Suprapubic skin (tissue), 3 donors: Measurements from ENCODE around the gene RAPGEF2.

Experiments used
- POLR2AphosphoS5 ChIP-seq, 3 donors: sonication (generic); formaldehyde crosslinking; IDR thresholded peaks; one replicate each; pipeline ENCODE4 v1.6.1; 2017; ENCODE audit warnings: antibody characterized with exemption in 3 of 3
- TF ChIP-seq, protein P1 (sequence below), 2 donors: fragments of 200-600 bp in 1 of 2; fragments of 450-650 bp in 1 of 2; sonication (generic) in 1 of 2; IDR thresholded peaks; one replicate each; pipeline ENCODE4 v1.5.1; 2016 to 2019; ENCODE audit warnings: antibody characterized with exemption in 2 of 2, mild to moderate bottlenecking in 1 of 2, moderate library complexity in 1 of 2

DNA sequence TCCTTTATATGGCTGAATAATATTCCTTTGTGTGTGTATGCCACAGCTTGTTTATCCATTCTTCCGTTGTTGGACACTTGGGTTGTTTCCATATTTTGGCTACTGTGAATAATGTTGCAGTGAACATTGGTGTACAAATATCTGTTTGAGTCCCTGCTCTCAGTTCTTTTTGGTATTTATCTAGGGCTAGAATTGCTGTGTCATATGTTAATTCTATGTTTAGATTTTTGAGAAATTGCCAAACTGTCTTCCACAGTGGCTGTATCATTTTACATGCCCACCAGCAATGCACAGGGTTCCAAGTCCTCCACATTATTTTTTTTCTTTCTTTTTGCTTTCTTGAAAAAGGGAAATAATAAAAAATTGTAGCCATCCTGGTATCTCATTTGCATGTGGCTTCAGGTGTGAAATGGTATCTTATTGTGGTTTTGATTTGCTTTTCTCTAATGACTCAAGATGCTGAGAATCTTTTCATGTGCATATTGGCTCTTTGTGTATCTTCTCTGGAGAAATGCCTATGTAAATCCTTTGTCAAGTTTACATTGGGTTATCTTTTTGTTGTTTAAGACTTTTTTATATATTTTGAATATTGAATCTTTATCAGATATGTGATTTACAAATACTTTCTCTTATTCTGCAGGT, 129.7 kb downstream of the RAPGEF2 start:
- TF ChIP-seq, protein P1, sequence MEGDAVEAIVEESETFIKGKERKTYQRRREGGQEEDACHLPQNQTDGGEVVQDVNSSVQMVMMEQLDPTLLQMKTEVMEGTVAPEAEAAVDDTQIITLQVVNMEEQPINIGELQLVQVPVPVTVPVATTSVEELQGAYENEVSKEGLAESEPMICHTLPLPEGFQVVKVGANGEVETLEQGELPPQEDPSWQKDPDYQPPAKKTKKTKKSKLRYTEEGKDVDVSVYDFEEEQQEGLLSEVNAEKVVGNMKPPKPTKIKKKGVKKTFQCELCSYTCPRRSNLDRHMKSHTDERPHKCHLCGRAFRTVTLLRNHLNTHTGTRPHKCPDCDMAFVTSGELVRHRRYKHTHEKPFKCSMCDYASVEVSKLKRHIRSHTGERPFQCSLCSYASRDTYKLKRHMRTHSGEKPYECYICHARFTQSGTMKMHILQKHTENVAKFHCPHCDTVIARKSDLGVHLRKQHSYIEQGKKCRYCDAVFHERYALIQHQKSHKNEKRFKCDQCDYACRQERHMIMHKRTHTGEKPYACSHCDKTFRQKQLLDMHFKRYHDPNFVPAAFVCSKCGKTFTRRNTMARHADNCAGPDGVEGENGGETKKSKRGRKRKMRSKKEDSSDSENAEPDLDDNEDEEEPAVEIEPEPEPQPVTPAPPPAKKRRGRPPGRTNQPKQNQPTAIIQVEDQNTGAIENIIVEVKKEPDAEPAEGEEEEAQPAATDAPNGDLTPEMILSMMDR (IDR thresholded peaks at IDR 0.05), result no peak
- TF ChIP-seq POLR2AphosphoS5 (IDR thresholded peaks at IDR 0.05), result no peak
